Activated gamma-delta T cell (primary cell): Measurements from ENCODE around the gene DTHD1.

ENCODE experiments used
- DNase-seq: peaks from one replicate; lab custom pipeline; 2025; lab: John Stamatoyannopoulos, UW

Gene DTHD1

GRCh38 chr4:36348403-36348938, 67.1 kb downstream of the DTHD1 start:
- DNase-seq: no peak

GRCh38 chr4:36349938-36350549, 68.6 kb downstream of the DTHD1 start:
- no peak for DNase-seq

- no peak for DNase-seq
Observed at GRCh38 chr4:36351082-36351666, 69.8 kb downstream of the DTHD1 start.

GRCh38 chr4:36353998-36354397, 72.6 kb downstream of the DTHD1 start:
- no peak for DNase-seq

GRCh38 chr4:36358173-36358572, 76.8 kb downstream of the DTHD1 start:
- no peak for DNase-seq

- DNase-seq: no peak
Observed at GRCh38 chr4:36360755-36361154, 79.3 kb downstream of the DTHD1 start.

GRCh38 chr4:36363024-36363423, 81.6 kb downstream of the DTHD1 start:
- no peak for DNase-seq

- DNase-seq: peak; percentile 6
Observed at GRCh38 chr4:36374836-36375511, 93.6 kb downstream of the DTHD1 start.

GRCh38 chr4:36385951-36386571, 104.6 kb downstream of the DTHD1 start:
- no peak for DNase-seq

- no peak for DNase-seq
Observed at GRCh38 chr4:36386691-36387090, 105.3 kb downstream of the DTHD1 start.

GRCh38 chr4:36388710-36389109, 107.3 kb downstream of the DTHD1 start:
- no peak for DNase-seq

- no peak for DNase-seq
Observed at GRCh38 chr4:36391411-36391810, 110.0 kb downstream of the DTHD1 start.

- no peak for DNase-seq
Observed at GRCh38 chr4:36392024-36392423, 110.6 kb downstream of the DTHD1 start.

GRCh38 chr4:36392916-36393315, 111.5 kb downstream of the DTHD1 start:
- DNase-seq: no peak
